Mesenchymal stem cell (in vitro differentiated cells and primary cell): ENCODE results near the gene ZNF41.
A peak's percentile ranks its signal among the peaks of the same experiment; 100 is the strongest.
"Not testable (repeated sequence)": the region's sequence is repeated elsewhere in the genome, so short reads cannot be mapped to it uniquely, and the experiment has no call there.

Experiments used
- DNase-seq: peaks from one replicate; pipeline ENCODE4 v3.0.0-alpha.2; 2013
- H2AFZ ChIP-seq: one replicate; pipeline ENCODE4 v1.6.1; 2013; ENCODE audit warnings: low read depth, mild to moderate bottlenecking, control low read depth, inconsistent platforms, low read length, moderate library complexity
- H2AK5ac ChIP-seq: 2 replicates; pipeline ENCODE4 v1.6.1; 2013; ENCODE audit warnings: low read length, moderate library complexity, mild to moderate bottlenecking, inconsistent platforms; ENCODE audit not compliant: severe bottlenecking
- H2BK120ac ChIP-seq: one replicate; pipeline ENCODE4 v1.6.1; 2013; ENCODE audit warnings: low read depth, mild to moderate bottlenecking, inconsistent platforms, low read length, moderate library complexity
- H2BK12ac ChIP-seq, 2 experiments: one replicate each; pipeline ENCODE4 v1.6.1; 2013; ENCODE audit warnings: inconsistent platforms in 2 of 2, low read length in 2 of 2, mild to moderate bottlenecking in 2 of 2, moderate library complexity in 2 of 2, control low read depth in 1 of 2
- H2BK15ac ChIP-seq: one replicate; pipeline ENCODE4 v1.6.1; 2013; ENCODE audit warnings: mild to moderate bottlenecking, low read depth, inconsistent platforms; ENCODE audit not compliant: poor library complexity, severe bottlenecking
- H2BK5ac ChIP-seq: 2 replicates; pipeline ENCODE4 v1.6.1; 2013; ENCODE audit warnings: low read depth, mild to moderate bottlenecking, low read length, control low read depth, inconsistent platforms; ENCODE audit not compliant: poor library complexity, severe bottlenecking
- H3K14ac ChIP-seq, 2 experiments: one replicate each; pipeline ENCODE4 v1.6.1; 2013; ENCODE audit warnings: inconsistent platforms in 2 of 2, low read length in 2 of 2, control low read depth in 1 of 2, mild to moderate bottlenecking in 1 of 2, moderate library complexity in 1 of 2
- H3K18ac ChIP-seq, 2 experiments: one replicate each; pipeline ENCODE4 v1.6.1; 2013; ENCODE audit warnings: inconsistent platforms in 2 of 2, low read length in 2 of 2, control low read depth in 1 of 2, low read depth in 1 of 2, mild to moderate bottlenecking in 1 of 2
- H3K23ac ChIP-seq, 2 experiments: one replicate each; pipeline ENCODE4 v1.6.1; 2013; ENCODE audit warnings: inconsistent platforms in 2 of 2, low read length in 2 of 2, mild to moderate bottlenecking in 2 of 2, moderate library complexity in 2 of 2, control low read depth in 1 of 2
- H3K27ac ChIP-seq: 2 replicates; pipeline ENCODE4 v1.5.1; 2013; ENCODE audit warnings: mild to moderate bottlenecking, moderate library complexity, low read length, control low read depth, inconsistent platforms; ENCODE audit not compliant: poor library complexity, severe bottlenecking
- H3K27me3 ChIP-seq, 2 experiments: 2 replicates each; pipeline versions ENCODE4 v1.6.1 to v1.7.0; 2013; ENCODE audit warnings: low read length in 2 of 2, mild to moderate bottlenecking in 2 of 2, moderate library complexity in 2 of 2, control low read depth in 1 of 2, inconsistent platforms in 1 of 2; ENCODE audit not compliant: control insufficient read depth in 1 of 2, insufficient read depth in 1 of 2
- H3K36me3 ChIP-seq, 2 experiments: 2 replicates each; pipeline versions ENCODE4 v1.6.1 to v1.7.0; 2013; ENCODE audit warnings: low read length in 2 of 2, control low read depth in 1 of 2, inconsistent platforms in 1 of 2, low read depth in 1 of 2, mild to moderate bottlenecking in 1 of 2; ENCODE audit not compliant: insufficient read depth in 2 of 2, control insufficient read depth in 1 of 2
- H3K4ac ChIP-seq, 2 experiments: one replicate each; pipeline ENCODE4 v1.6.1; 2013; ENCODE audit warnings: inconsistent platforms in 2 of 2, low read length in 2 of 2, mild to moderate bottlenecking in 2 of 2, moderate library complexity in 2 of 2, control low read depth in 1 of 2, low read depth in 1 of 2
- H3K4me1 ChIP-seq: 2 replicates; pipeline ENCODE4 v1.6.1; 2013; ENCODE audit warnings: low read depth, low read length, control low read depth; ENCODE audit not compliant: control insufficient read depth, insufficient read depth
- H3K4me2 ChIP-seq: 2 replicates; pipeline ENCODE4 v1.6.1; 2013; ENCODE audit warnings: low read length, mild to moderate bottlenecking, inconsistent platforms; ENCODE audit not compliant: poor library complexity, severe bottlenecking
- H3K4me3 ChIP-seq, 2 experiments: 2 replicates each; pipeline versions ENCODE4 v1.5.1 to v1.7.0; 2013; ENCODE audit warnings: low read length in 2 of 2, mild to moderate bottlenecking in 2 of 2, control low read depth in 1 of 2, low read depth in 1 of 2; ENCODE audit not compliant: insufficient read depth in 1 of 2
- H3K79me1 ChIP-seq: replicated peaks from 2 replicates; pipeline ENCODE4 v1.6.1; 2013; ENCODE audit warnings: mild to moderate bottlenecking, control low read depth, low read length, inconsistent platforms; ENCODE audit not compliant: poor library complexity, severe bottlenecking
- H3K9ac ChIP-seq: 2 replicates; pipeline ENCODE4 v1.7.0; 2013; ENCODE audit warnings: mild to moderate bottlenecking, low read length, moderate library complexity
- H3K9me3 ChIP-seq: 2 replicates; pipeline ENCODE4 v1.7.0; 2013; ENCODE audit warnings: mild to moderate bottlenecking, low read length; ENCODE audit not compliant: control insufficient read depth
- H4K8ac ChIP-seq: one replicate; pipeline ENCODE4 v1.6.1; 2013; ENCODE audit warnings: inconsistent platforms, mild to moderate bottlenecking, low read length, moderate library complexity
- H4K91ac ChIP-seq: one replicate; pipeline ENCODE4 v1.6.1; 2013; ENCODE audit warnings: mild to moderate bottlenecking, low read length, inconsistent platforms
- whole genome bisulfite sequencing: methylation state at CpG from one replicate; pipeline ENCODE4 v1.1.7; 2013; ENCODE audit warnings: mixed read lengths; 5-methylcytosine and 5-hydroxymethylcytosine counted together

ZNF41 gene

DNA sequence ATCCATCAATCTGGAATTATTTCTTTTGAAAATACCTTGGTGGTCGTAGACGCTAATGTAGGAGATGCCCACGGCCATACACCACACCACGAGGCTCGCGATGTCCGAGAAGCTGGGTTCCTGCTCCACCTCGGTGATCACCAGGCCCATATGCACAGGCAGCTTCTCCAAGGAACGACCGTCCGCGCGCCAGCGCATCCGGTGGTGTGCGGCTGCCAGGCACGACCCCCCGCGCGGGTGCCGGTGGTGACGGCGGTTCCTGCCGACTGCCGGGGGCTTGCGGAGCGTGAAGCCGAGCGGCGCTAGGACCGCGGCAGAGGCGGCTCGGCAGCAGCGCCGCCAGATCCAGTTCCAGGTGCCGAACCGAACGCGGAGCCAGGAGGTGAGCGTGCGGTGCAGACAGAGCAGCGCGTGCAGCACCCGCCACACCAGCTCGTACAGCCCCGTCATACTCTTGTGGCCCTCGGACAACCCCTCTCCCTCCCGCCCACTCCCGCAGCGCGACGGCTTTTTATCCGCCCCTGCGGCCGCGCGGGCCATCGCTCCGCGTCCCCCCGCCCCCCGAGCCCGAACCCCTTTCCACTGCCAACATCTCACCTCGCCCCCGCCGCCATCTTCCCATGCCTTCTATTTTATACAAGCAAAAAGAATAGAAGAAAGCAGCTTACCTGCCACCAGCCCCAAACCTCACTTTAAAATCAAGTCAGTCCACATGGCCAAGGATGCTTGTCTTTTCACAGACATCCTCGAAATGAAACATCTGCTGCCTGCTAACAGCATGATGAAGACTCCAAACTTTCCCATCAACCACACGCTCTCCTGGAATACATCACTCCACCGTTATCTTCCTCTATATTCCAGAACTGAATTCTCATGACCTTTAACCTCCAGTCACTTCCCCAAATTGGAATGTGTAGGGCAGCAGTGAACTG lies 30.3 kb upstream of the ZNF41 start:
- 2% methylated on average over 23 of the region's 70 CpGs for WGBS
- H3K36me3 ChIP-seq, H2BK12ac ChIP-seq, H4K91ac ChIP-seq, H3K23ac ChIP-seq, H3K27ac ChIP-seq, H2BK120ac ChIP-seq, H3K4ac ChIP-seq, H2BK15ac ChIP-seq, H3K4me1 ChIP-seq, H2AK5ac ChIP-seq, H2BK5ac ChIP-seq, H3K18ac ChIP-seq, H3K9me3 ChIP-seq, H3K14ac ChIP-seq, H2AFZ ChIP-seq, H3K79me1 ChIP-seq, H4K8ac ChIP-seq: not testable (repeated sequence)
- peaks cover 0 to 15% of the 10 kb centered on the region in 2 experiments for H3K27me3 ChIP-seq
- H3K4me3 ChIP-seq = peak overlapping the region; percentile 51 to 66
- peak overlapping the region; percentile 29 for H3K9ac ChIP-seq
- peak overlapping the region; percentile 66 for H3K4me2 ChIP-seq
- peak; percentile 52 for DNase-seq

DNA sequence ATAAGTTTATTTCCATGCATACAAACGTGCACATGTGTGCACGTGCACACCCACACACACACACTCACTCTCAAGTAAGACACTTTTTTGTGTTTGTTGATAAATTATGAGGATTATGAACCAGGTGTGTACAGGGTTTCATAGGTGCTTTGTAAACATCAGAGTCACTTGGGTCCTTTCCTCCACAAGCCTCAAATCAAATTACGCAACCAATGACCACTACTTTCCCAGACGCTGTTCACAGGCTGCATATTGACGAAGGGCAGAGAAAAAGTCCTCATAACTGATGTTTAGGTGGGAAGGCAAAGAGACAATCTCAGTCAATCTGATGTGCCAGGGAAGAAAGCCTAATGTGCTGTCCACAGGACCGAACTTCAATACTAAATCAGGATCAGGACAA lies 29.4 kb upstream of the ZNF41 start:
- H3K18ac ChIP-seq, H2BK120ac ChIP-seq, H3K14ac ChIP-seq, H3K4me1 ChIP-seq, H2AFZ ChIP-seq, H3K79me1 ChIP-seq, H3K27ac ChIP-seq, H3K9ac ChIP-seq, H3K36me3 ChIP-seq, H2AK5ac ChIP-seq, H3K4me3 ChIP-seq, H3K4ac ChIP-seq, H3K4me2 ChIP-seq, H2BK15ac ChIP-seq, H3K23ac ChIP-seq, H4K8ac ChIP-seq, H2BK5ac ChIP-seq, H3K9me3 ChIP-seq, H2BK12ac ChIP-seq, H4K91ac ChIP-seq: not testable (repeated sequence)
- 6% methylated on average over 1 of the region's 6 CpGs for WGBS
- H3K27me3 ChIP-seq = peaks cover 0 to 17% of the 10 kb centered on the region in 2 experiments
- peak; percentile 17 for DNase-seq

DNA sequence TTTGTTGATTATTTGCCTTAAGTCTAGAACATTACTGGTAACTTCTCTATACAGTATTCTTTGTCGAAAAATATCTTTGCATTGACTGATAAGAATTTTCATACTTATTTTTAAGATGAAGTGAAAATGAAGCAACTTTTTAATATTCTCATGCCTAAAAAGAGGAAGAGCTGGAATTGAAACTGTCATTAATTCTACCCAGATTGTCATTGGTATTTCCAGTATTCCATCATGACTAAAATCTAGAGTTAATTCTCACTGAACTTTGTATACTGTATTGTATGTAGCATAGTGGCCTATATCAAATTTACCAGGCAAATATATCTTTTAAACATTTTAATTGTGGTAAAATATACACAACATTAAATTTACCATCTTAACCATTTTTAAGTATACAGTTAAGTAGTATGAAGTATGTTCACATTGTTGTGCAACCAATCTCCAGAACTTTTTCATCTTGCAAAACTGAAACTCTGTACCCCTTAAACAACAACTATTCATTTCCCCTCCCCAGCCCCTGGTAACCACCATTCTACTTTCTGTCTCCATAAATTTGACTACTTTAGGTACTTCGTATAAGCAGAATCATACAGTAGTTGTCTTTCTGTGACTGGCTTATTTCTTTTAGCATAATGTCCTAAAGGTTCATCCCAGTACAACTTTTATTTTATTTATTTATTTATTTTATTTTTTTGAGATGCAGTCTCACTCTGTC lies 24.3 kb upstream of the ZNF41 start:
- H3K79me1 ChIP-seq = no peaks in the 10 kb centered on the region
- H3K27me3 ChIP-seq = peaks cover 0 to 23% of the 10 kb centered on the region in 2 experiments
- H3K4me3 ChIP-seq = no peak overlapping the region
- H4K91ac ChIP-seq = no peak overlapping the region
- WGBS = no CpG with 5 or more reads among the region's 2 CpGs
- H3K23ac ChIP-seq = no peak overlapping the region
- H2BK5ac ChIP-seq = no peak overlapping the region
- H4K8ac ChIP-seq = no peak overlapping the region
- H3K14ac ChIP-seq = no peak overlapping the region
- H3K18ac ChIP-seq = no peak overlapping the region
- H2BK15ac ChIP-seq = no peak overlapping the region
- H3K27ac ChIP-seq = no peak overlapping the region
- no peak overlapping the region for H2AFZ ChIP-seq
- H3K4me2 ChIP-seq = no peak overlapping the region
- no peaks in the 10 kb centered on the region for H3K4me1 ChIP-seq
- DNase-seq = no peak
- no peak overlapping the region for H3K9ac ChIP-seq
- no peak overlapping the region for H2BK120ac ChIP-seq
- no peak overlapping the region for H2AK5ac ChIP-seq
- H3K9me3 ChIP-seq = peaks cover 5% of the 10 kb centered on the region
- H3K4ac ChIP-seq = no peak overlapping the region
- no peak overlapping the region for H2BK12ac ChIP-seq
- no peaks in the 10 kb centered on the region for H3K36me3 ChIP-seq

DNA sequence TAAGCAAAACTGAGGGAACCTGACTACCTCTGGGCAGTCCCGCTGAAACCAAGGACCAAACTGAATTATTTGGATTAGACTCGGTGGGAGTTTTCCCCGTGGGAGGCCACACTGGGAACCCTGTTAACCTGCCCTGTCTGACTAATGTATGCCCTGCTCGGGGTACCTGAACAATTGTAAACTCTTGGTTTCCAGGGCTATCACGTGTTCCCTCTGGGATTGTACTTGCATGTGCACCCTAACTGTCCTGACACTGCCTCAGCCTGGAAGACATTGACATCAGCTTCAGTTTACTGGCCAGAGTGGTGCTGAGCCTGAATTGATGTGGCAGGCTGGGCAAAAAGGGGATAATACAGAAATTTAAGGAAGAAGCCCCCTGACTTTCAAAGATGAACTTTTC lies 20.1 kb upstream of the ZNF41 start:
- Histone ChIP-seq H3K27ac (no peak overlapping the region), H2BK120ac (no peak overlapping the region), H2BK5ac (no peak overlapping the region), H4K91ac (no peak overlapping the region), H2BK15ac (no peak overlapping the region), H3K9me3 (peaks cover under 1% of the 10 kb centered on the region), H3K4me1 (no peaks in the 10 kb centered on the region), H2AK5ac (no peak overlapping the region), H3K4ac (no peak overlapping the region), H4K8ac (no peak overlapping the region), H3K18ac (no peak overlapping the region), H3K9ac (peak overlapping the region; percentile 31), H2AFZ (no peak overlapping the region), H3K4me3 (no peak overlapping the region), H3K27me3 (peaks cover 0 to 19% of the 10 kb centered on the region in 2 experiments), H2BK12ac (no peak overlapping the region), H3K14ac (no peak overlapping the region), H3K4me2 (no peak overlapping the region), H3K23ac (no peak overlapping the region), H3K36me3 (no peaks in the 10 kb centered on the region), H3K79me1 (no peaks in the 10 kb centered on the region)
- 83% methylated on average over 5 of the region's 5 CpGs for WGBS
- no peak for DNase-seq
